ENCODE measurements around the gene LYST.
"Not testable (repeated sequence)": the region's sequence is repeated elsewhere in the genome, so short reads cannot be mapped to it uniquely, and the experiment has no call there.

LYST gene

GRCh38 chr1:235907897-235908240 lies 41.2 kb upstream of the LYST start:
- DNase-seq (ENCODE audit: low spot score) = no peak
- TF ChIP-seq, protein P1, sequence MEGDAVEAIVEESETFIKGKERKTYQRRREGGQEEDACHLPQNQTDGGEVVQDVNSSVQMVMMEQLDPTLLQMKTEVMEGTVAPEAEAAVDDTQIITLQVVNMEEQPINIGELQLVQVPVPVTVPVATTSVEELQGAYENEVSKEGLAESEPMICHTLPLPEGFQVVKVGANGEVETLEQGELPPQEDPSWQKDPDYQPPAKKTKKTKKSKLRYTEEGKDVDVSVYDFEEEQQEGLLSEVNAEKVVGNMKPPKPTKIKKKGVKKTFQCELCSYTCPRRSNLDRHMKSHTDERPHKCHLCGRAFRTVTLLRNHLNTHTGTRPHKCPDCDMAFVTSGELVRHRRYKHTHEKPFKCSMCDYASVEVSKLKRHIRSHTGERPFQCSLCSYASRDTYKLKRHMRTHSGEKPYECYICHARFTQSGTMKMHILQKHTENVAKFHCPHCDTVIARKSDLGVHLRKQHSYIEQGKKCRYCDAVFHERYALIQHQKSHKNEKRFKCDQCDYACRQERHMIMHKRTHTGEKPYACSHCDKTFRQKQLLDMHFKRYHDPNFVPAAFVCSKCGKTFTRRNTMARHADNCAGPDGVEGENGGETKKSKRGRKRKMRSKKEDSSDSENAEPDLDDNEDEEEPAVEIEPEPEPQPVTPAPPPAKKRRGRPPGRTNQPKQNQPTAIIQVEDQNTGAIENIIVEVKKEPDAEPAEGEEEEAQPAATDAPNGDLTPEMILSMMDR (IDR thresholded peaks at IDR 0.05; ENCODE audit: extremely low read depth, missing control alignments) = no peak

GRCh38 chr1:235907187-235907896 lies 40.6 kb upstream of the LYST start:
- no peak for DNase-seq (ENCODE audit: low spot score)
- TF ChIP-seq, protein P1 (IDR thresholded peaks at IDR 0.05; ENCODE audit: extremely low read depth, missing control alignments) = no peak

DNA sequence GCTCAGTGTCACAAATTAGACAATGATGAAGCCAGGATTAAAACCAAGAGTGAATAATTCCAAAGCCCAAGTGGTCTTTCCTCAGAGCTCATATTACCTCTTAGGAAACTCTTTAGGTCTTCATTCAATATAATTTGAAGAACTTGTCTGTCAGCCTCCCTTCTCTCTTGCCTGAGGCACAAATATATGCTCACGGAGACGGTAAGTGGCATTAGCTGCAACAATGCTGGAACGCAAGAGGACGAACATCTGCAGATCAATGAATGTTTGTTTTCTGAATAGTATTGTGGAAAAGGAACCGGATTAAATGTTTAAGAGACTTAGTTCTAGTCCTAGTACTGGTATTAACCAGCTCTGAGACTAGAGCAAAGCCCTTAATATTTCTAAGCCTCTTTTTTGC lies 39.7 kb upstream of the LYST start:
- DNase-seq (ENCODE audit: low spot score) = no peak
- TF ChIP-seq, protein P1 (IDR thresholded peaks at IDR 0.05; ENCODE audit: extremely low read depth, missing control alignments) = no peak

GRCh38 chr1:235903809-235904208 lies 37.1 kb upstream of the LYST start:
- DNase-seq (ENCODE audit: low spot score) = not testable (repeated sequence)

DNA sequence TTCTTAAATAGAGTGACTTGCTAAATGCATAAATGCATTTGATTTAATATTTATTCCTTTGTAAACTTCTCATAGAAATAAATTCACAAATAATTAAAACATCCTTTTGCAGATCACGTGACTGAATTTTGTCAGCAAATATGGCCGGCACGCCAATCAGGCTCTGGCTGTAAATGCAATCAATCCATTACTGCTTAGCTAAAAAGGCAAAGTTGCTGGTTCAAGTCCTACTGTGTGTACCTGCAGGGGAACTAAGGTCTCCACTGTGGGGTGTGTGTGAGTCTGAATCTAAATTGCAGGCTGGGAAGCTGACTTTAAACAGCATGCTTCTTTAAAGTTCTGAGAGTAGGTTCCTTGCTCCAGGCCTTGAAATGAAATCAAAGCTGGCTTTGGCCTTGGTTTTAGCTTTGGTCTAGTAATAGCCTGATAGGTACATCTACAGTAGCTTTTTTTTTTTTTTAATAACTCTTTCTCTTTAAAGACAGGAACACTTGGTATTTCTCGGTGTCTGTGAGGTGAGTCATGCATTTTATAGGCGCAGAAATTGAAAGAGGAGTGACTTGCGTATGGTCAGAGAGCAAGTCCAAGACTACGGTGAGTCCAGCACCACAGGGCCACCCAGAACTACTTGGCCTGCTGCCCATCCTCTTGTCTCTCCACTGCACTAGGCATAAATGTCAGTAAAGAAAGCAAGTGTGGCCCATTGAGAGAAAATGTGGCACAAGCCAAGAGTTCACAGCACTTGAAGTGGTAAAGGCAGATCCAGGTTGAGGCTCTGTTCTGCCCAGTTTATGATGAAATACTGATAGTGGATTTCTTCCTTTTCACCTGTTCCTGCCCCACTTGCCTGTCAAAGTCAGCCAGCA lies 36.2 kb upstream of the LYST start:
- no peak for DNase-seq (ENCODE audit: low spot score)
- TF ChIP-seq, protein P1 (IDR thresholded peaks at IDR 0.05; ENCODE audit: extremely low read depth, missing control alignments) = no peak

GRCh38 chr1:235901461-235901860 lies 34.8 kb upstream of the LYST start:
- TF ChIP-seq, protein P1 (IDR thresholded peaks at IDR 0.05; ENCODE audit: extremely low read depth, missing control alignments) = no peak
- DNase-seq (ENCODE audit: low spot score) = no peak

DNA sequence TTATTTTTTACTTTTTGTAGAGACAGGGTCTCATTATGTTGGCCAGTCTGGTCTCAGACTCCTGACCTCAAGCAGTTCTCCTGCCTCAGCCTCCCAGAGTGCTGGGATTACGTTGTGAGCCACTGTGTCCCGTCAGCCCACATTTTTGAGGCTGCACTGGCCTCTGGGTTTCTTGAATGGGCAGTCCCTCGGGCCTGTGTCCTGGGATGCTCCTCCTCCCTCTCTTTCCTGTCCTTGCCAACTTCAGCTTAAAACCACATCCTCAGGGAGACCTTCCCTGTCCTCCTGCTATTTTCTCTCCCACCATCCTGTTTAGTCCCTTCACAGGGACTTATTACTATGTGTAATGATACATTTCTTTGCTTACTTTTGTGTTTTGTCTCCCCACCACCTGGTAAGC lies 31.4 kb upstream of the LYST start:
- TF ChIP-seq, protein P1 (IDR thresholded peaks at IDR 0.05; ENCODE audit: extremely low read depth, missing control alignments) = no peak
- no peak for DNase-seq (ENCODE audit: low spot score)

All from GM20000 (cell line).